ENCODE results near the gene GPR176.

Gene GPR176

DNA sequence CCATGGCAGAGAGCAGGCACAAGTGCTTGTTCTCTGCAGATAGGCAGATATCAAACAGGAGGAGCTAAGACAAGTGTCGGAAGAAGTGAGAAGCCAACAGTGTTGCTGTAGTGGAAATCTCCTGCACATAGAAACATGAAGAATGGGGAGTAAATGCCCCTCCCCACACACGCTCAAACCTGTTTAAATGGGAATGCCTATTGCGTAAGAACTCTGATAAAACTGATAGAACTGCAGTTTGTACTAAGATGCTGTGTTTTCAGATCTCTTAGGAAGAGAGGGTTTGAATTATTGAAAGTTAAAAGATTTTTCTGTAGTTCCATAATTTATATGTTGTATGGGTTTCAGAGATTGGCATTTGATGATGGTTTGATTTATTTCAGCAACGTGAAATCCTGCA, 33.5 kb upstream of the GPR176 start:
- Histone ChIP-seq H3K4me3 (ENCODE audit: low read depth in 1 of 2, low read length in 2 of 2) (no peak overlapping the region), H3K27ac (ENCODE audit: low read depth, low read length) (no peak overlapping the region), H3K27me3 (ENCODE audit: control insufficient read depth in 1 of 2, insufficient read depth in 2 of 2, low read length in 2 of 2) (no peaks in the 10 kb centered on the region), H3K4me1 (ENCODE audit: control insufficient read depth in 1 of 2, insufficient read depth in 2 of 2, low read length in 2 of 2) (no peaks in the 10 kb centered on the region), H3K36me3 (ENCODE audit: control insufficient read depth in 1 of 2, insufficient read depth in 2 of 2, low read length in 2 of 2) (peaks cover 28 to 50% of the 10 kb centered on the region in 2 donors), H3K9me3 (ENCODE audit: control insufficient read depth in 1 of 2, low read length in 2 of 2) (no peaks in the 10 kb centered on the region), H3K9ac (ENCODE audit: low read depth in 1 of 2, low read length in 2 of 2) (no peak overlapping the region)

DNA sequence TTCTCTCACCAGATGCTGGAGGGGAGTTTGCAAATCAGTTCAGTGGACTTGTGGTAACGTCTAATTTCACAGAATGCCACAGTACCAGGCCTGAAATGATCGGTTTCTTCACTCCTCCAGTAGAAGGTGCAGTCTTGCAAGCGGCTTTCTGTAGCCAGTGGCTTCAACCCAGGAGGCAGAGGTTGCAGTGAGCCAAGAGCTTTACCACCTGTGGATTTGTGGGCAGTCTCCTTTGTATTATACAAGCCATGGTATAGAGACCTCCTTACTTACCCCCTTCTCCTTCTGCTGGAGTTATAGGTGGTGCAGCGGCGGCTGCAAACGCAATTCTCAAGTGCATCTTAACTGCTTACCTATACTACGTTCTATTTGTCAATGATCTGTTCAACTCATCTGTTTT, 31.5 kb upstream of the GPR176 start:
- H3K27ac ChIP-seq (ENCODE audit: low read depth, low read length) = no peak overlapping the region
- no peak overlapping the region for H3K4me3 ChIP-seq (ENCODE audit: low read depth in 1 of 2, low read length in 2 of 2)
- H3K27me3 ChIP-seq (ENCODE audit: control insufficient read depth in 1 of 2, insufficient read depth in 2 of 2, low read length in 2 of 2) = no peaks in the 10 kb centered on the region
- peaks cover 18 to 40% of the 10 kb centered on the region in 2 donors for H3K36me3 ChIP-seq (ENCODE audit: control insufficient read depth in 1 of 2, insufficient read depth in 2 of 2, low read length in 2 of 2)
- H3K9me3 ChIP-seq (ENCODE audit: control insufficient read depth in 1 of 2, low read length in 2 of 2) = no peaks in the 10 kb centered on the region
- no peaks in the 10 kb centered on the region for H3K4me1 ChIP-seq (ENCODE audit: control insufficient read depth in 1 of 2, insufficient read depth in 2 of 2, low read length in 2 of 2)
- H3K9ac ChIP-seq (ENCODE audit: low read depth in 1 of 2, low read length in 2 of 2) = no peak overlapping the region

DNA sequence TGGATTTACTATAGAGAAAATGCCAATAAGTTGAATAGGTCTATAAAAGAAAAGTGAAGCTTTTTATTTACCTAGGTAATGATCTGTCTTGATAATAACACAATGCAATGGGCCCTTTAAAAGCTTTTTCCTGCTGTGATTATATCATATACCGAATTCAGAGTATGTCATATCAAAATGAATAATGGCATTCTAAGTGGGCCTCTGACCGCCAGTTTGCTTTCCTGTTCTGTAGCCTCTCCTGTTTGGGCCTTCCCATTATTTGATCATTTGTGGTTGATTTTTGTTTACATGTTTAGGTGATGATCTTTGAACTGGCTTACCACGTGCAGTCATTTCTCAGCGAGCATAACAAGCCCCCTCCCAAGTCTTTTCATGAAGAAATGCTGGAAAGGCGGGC, 28.8 kb upstream of the GPR176 start:
- Histone ChIP-seq H3K9me3 (ENCODE audit: control insufficient read depth in 1 of 2, low read length in 2 of 2) (no peaks in the 10 kb centered on the region), H3K4me3 (ENCODE audit: low read depth in 1 of 2, low read length in 2 of 2) (no peak overlapping the region), H3K4me1 (ENCODE audit: control insufficient read depth in 1 of 2, insufficient read depth in 2 of 2, low read length in 2 of 2) (no peaks in the 10 kb centered on the region), H3K9ac (ENCODE audit: low read depth in 1 of 2, low read length in 2 of 2) (no peak overlapping the region), H3K27me3 (ENCODE audit: control insufficient read depth in 1 of 2, insufficient read depth in 2 of 2, low read length in 2 of 2) (no peaks in the 10 kb centered on the region), H3K36me3 (ENCODE audit: control insufficient read depth in 1 of 2, insufficient read depth in 2 of 2, low read length in 2 of 2) (peaks cover 18 to 40% of the 10 kb centered on the region in 2 donors), H3K27ac (ENCODE audit: low read depth, low read length) (no peak overlapping the region)

DNA sequence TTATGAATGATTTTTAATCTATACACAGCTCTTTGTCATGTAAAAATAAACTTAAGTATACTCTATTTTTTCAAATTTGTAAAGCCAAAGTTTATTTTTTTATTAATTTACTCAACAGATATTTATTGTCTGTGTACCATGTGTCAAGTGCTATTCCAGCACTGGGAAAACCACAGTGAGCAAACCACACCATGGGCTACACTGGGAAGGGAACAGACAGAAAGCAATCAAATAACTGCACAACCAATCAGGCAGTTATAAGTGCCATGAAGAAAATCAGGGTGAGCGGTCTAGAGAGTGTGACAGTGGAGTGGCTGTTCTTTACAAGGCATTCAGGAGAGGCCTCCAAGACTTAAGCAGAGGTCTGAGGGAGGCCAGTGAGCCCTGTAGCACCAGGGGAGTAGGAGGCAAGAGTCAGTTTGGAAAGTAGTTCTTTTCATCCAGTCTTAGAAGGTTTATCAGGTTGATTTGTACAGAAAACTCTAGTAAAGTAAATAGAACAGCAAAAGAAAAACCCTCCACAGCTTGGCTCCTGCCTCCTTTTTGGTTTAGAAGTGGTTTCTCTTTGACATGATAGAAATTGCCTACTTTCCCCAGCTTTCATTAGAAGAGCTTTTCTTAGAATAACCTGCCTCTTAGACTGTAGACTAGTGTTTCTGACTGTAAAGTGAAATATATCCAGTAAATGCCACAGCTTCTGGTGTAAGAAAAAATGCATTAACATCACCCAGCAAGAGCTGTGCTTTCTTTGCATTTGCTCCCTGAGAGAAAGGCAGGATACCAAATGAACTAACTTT, 27.5 kb upstream of the GPR176 start:
- Histone ChIP-seq H3K9me3 (ENCODE audit: control insufficient read depth in 1 of 2, low read length in 2 of 2) (no peaks in the 10 kb centered on the region), H3K4me3 (ENCODE audit: low read depth in 1 of 2, low read length in 2 of 2) (no peak overlapping the region), H3K27me3 (ENCODE audit: control insufficient read depth in 1 of 2, insufficient read depth in 2 of 2, low read length in 2 of 2) (no peaks in the 10 kb centered on the region), H3K27ac (ENCODE audit: low read depth, low read length) (no peak overlapping the region), H3K36me3 (ENCODE audit: control insufficient read depth in 1 of 2, insufficient read depth in 2 of 2, low read length in 2 of 2) (peaks cover 13 to 39% of the 10 kb centered on the region in 2 donors), H3K9ac (ENCODE audit: low read depth in 1 of 2, low read length in 2 of 2) (no peak overlapping the region), H3K4me1 (ENCODE audit: control insufficient read depth in 1 of 2, insufficient read depth in 2 of 2, low read length in 2 of 2) (no peaks in the 10 kb centered on the region)

DNA sequence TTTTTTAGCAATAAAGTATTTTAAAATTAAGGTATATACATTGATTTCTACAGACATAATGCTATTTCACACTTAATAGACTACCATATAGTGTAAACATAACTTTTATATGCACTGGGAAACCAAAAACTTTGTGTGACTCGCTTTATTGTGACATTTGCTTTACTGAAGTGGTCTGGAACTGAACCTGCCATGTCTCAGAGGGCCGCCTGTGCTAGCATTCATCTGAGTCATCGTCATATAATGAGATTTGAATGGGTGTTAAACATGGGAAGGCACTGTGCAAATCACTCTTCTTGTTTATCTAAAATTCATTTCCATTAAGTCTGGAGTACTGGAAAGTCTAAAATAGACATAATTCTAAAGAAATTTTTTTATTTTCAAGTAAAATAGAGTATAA, 26.8 kb upstream of the GPR176 start:
- H3K4me1 ChIP-seq (ENCODE audit: control insufficient read depth in 1 of 2, insufficient read depth in 2 of 2, low read length in 2 of 2) = no peaks in the 10 kb centered on the region
- no peak overlapping the region for H3K9ac ChIP-seq (ENCODE audit: low read depth in 1 of 2, low read length in 2 of 2)
- H3K4me3 ChIP-seq (ENCODE audit: low read depth in 1 of 2, low read length in 2 of 2) = no peak overlapping the region
- peaks cover 13 to 39% of the 10 kb centered on the region in 2 donors for H3K36me3 ChIP-seq (ENCODE audit: control insufficient read depth in 1 of 2, insufficient read depth in 2 of 2, low read length in 2 of 2)
- H3K27ac ChIP-seq (ENCODE audit: low read depth, low read length) = no peak overlapping the region
- H3K27me3 ChIP-seq (ENCODE audit: control insufficient read depth in 1 of 2, insufficient read depth in 2 of 2, low read length in 2 of 2) = no peaks in the 10 kb centered on the region
- no peaks in the 10 kb centered on the region for H3K9me3 ChIP-seq (ENCODE audit: control insufficient read depth in 1 of 2, low read length in 2 of 2)

DNA sequence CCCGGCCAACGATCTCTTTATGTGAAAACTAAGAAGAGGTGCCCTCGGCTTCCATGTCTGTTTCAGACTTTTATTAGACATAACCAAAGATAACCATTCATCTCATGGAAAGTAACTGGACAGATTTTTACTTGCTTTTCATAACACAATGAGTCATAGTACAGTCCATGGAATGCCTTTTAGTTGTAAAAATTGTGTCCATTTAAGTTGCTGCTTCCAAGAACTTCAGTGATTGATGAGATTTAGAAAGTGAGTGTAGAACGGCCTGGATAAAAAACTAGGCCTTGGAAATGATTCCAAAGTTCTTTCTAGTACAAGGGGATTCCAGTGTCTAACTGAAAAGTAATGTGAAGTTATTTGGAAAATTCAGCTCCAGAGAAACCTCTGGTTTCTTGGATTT, 24.7 kb upstream of the GPR176 start:
- Histone ChIP-seq H3K4me1 (ENCODE audit: control insufficient read depth in 1 of 2, insufficient read depth in 2 of 2, low read length in 2 of 2) (no peaks in the 10 kb centered on the region), H3K4me3 (ENCODE audit: low read depth in 1 of 2, low read length in 2 of 2) (no peak overlapping the region), H3K27ac (ENCODE audit: low read depth, low read length) (no peak overlapping the region), H3K9ac (ENCODE audit: low read depth in 1 of 2, low read length in 2 of 2) (no peak overlapping the region), H3K27me3 (ENCODE audit: control insufficient read depth in 1 of 2, insufficient read depth in 2 of 2, low read length in 2 of 2) (no peaks in the 10 kb centered on the region), H3K9me3 (ENCODE audit: control insufficient read depth in 1 of 2, low read length in 2 of 2) (no peaks in the 10 kb centered on the region), H3K36me3 (ENCODE audit: control insufficient read depth in 1 of 2, insufficient read depth in 2 of 2, low read length in 2 of 2) (peaks cover 21 to 37% of the 10 kb centered on the region in 2 donors)

DNA sequence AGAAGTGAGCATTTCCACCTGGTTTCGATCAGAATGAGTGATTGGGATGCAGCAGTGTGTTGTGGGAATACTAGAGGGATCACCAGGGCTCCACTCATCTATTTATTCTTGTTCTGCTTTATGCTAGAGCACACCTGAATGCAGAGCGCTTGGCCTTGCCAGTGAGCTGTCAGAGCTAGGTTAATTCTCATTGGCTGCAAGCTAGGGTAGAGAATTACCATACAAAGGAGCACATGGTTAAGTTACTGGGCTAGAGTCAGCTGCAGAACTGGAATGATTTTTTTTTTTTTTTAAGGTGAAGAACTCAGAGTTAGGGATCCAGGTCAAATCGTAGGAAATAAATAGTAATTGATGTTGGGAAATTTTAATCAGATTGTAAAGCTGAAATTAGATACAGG, 22.7 kb upstream of the GPR176 start:
- Histone ChIP-seq H3K27ac (ENCODE audit: low read depth, low read length) (no peak overlapping the region), H3K9me3 (ENCODE audit: control insufficient read depth in 1 of 2, low read length in 2 of 2) (no peaks in the 10 kb centered on the region), H3K36me3 (ENCODE audit: control insufficient read depth in 1 of 2, insufficient read depth in 2 of 2, low read length in 2 of 2) (peaks cover 16 to 39% of the 10 kb centered on the region in 2 donors), H3K27me3 (ENCODE audit: control insufficient read depth in 1 of 2, insufficient read depth in 2 of 2, low read length in 2 of 2) (no peaks in the 10 kb centered on the region), H3K4me1 (ENCODE audit: control insufficient read depth in 1 of 2, insufficient read depth in 2 of 2, low read length in 2 of 2) (no peaks in the 10 kb centered on the region), H3K9ac (ENCODE audit: low read depth in 1 of 2, low read length in 2 of 2) (no peak overlapping the region), H3K4me3 (ENCODE audit: low read depth in 1 of 2, low read length in 2 of 2) (no peak overlapping the region)

DNA sequence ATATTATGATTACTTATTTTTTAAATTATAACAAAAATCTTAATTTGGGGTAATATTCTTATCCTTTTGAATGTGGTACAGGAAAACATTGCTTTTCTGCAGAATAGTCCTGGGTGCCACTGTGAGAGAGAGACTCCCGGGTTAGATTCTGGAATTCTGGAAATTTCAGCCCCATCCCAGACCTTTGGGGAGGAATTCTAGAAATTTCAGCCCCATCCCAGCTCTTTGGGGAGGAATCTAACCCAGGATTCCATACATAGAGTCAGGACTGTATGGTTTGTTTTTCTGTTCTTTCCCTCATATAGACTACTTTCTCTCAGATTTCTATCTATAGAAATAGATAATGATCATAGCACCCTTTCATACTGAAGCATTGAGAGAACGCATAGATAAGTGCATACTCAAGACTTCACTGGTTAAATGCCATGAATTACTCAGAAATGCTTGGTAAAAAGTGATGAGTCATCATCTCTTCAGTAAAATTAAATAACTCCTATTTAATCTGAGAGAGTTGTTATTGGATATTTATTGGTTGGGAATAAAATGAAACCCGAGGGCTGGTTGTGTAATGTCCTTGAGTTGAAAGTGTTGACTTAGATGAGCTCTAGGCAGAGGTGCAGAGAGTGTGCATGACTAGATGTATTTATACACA, 22.2 kb upstream of the GPR176 start:
- Histone ChIP-seq H3K9ac (ENCODE audit: low read depth in 1 of 2, low read length in 2 of 2) (no peak overlapping the region), H3K9me3 (ENCODE audit: control insufficient read depth in 1 of 2, low read length in 2 of 2) (no peaks in the 10 kb centered on the region), H3K4me3 (ENCODE audit: low read depth in 1 of 2, low read length in 2 of 2) (no peak overlapping the region), H3K4me1 (ENCODE audit: control insufficient read depth in 1 of 2, insufficient read depth in 2 of 2, low read length in 2 of 2) (no peaks in the 10 kb centered on the region), H3K36me3 (ENCODE audit: control insufficient read depth in 1 of 2, insufficient read depth in 2 of 2, low read length in 2 of 2) (peaks cover 16 to 39% of the 10 kb centered on the region in 2 donors), H3K27me3 (ENCODE audit: control insufficient read depth in 1 of 2, insufficient read depth in 2 of 2, low read length in 2 of 2) (no peaks in the 10 kb centered on the region), H3K27ac (ENCODE audit: low read depth, low read length) (no peak overlapping the region)

DNA sequence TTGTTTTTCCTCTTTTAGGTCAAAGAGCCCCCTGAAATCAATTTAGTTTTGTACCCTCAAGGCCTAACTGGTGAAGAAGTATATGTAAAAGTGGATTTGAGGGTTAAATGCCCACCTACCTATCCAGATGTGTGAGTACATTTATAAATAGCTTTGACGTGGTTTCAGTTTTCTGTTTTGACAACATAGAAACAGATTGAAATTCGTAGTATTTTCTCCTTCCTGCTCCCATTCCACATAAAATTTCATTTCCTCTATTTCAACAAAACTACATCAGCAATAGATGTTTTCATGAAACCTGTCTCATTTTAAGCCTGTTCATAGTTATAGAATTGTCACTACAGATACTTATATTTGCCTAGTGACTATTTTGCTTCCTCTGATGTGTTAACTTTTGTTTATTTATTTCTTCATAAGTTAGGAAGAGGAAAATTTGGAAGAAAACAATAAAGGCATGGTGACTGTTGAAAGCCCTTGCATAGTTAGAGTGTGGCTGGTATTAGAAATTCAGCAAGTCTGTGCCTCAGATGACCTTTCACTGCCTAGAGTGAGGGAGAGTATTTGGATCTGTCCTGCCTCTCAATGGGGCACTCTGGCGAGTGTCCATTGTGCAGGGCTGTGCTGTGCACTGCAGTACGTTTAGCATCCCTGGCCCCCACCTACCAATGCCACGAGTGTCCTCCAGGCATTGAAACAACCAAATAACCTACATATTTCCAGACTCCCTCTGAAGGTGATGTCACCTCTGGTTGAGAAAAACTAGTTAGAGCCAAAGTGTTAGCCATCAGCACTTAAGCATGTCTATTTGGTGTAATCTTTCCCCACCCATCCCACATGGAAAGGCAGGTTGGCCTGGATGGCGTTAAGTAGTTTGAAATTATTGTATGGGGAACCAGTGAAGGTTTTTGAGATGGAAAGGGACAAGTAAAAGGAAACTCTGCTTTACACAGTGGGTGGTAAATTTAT, 19.7 kb upstream of the GPR176 start:
- peaks cover 10 to 20% of the 10 kb centered on the region in 2 donors for H3K36me3 ChIP-seq (ENCODE audit: control insufficient read depth in 1 of 2, insufficient read depth in 2 of 2, low read length in 2 of 2)
- H3K9me3 ChIP-seq (ENCODE audit: control insufficient read depth in 1 of 2, low read length in 2 of 2) = no peaks in the 10 kb centered on the region
- H3K27me3 ChIP-seq (ENCODE audit: control insufficient read depth in 1 of 2, insufficient read depth in 2 of 2, low read length in 2 of 2) = no peaks in the 10 kb centered on the region
- H3K27ac ChIP-seq (ENCODE audit: low read depth, low read length) = peak overlapping the region; percentile 1
- no peak overlapping the region for H3K4me3 ChIP-seq (ENCODE audit: low read depth in 1 of 2, low read length in 2 of 2)
- H3K4me1 ChIP-seq (ENCODE audit: control insufficient read depth in 1 of 2, insufficient read depth in 2 of 2, low read length in 2 of 2) = peaks cover 0 to 8% of the 10 kb centered on the region in 2 donors
- H3K9ac ChIP-seq (ENCODE audit: low read depth in 1 of 2, low read length in 2 of 2) = no peak overlapping the region

DNA sequence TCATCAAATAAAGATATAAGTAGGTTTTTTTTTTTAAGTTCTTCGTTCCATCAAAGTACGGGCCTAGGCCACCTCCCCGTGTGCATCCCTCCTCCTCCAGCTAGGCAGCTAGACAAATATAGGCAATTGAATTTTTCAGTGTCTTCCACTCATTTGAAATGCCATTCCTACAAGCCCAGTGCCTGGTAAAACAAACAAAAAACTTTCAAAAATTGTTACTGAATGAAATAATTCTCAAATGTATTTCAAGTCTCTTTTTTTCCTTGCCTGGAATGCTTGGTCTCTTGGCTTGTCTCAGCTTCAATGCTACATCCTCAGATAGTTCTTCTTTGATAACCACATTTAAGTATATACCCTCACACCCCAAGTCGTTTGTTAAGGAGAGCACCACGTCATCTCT, 17.6 kb upstream of the GPR176 start:
- Histone ChIP-seq H3K4me1 (ENCODE audit: control insufficient read depth in 1 of 2, insufficient read depth in 2 of 2, low read length in 2 of 2) (peaks cover 0 to 13% of the 10 kb centered on the region in 2 donors), H3K27ac (ENCODE audit: low read depth, low read length) (no peak overlapping the region), H3K36me3 (ENCODE audit: control insufficient read depth in 1 of 2, insufficient read depth in 2 of 2, low read length in 2 of 2) (peaks cover 8% of the 10 kb centered on the region in 2 donors), H3K4me3 (ENCODE audit: low read depth in 1 of 2, low read length in 2 of 2) (no peak overlapping the region), H3K27me3 (ENCODE audit: control insufficient read depth in 1 of 2, insufficient read depth in 2 of 2, low read length in 2 of 2) (no peaks in the 10 kb centered on the region), H3K9ac (ENCODE audit: low read depth in 1 of 2, low read length in 2 of 2) (no peak overlapping the region), H3K9me3 (ENCODE audit: control insufficient read depth in 1 of 2, low read length in 2 of 2) (no peaks in the 10 kb centered on the region)
